ENCODE data around the gene DVL2. TPM values are rescaled to one million over a fixed set of nuclear protein-coding genes. Genes with fewer than 3 reads are reported as not detected.

Gene DVL2
- total RNA-seq, 4 donors from 2014 or later: 34.5 to 55.5 (median 43.7) TPM

DNA sequence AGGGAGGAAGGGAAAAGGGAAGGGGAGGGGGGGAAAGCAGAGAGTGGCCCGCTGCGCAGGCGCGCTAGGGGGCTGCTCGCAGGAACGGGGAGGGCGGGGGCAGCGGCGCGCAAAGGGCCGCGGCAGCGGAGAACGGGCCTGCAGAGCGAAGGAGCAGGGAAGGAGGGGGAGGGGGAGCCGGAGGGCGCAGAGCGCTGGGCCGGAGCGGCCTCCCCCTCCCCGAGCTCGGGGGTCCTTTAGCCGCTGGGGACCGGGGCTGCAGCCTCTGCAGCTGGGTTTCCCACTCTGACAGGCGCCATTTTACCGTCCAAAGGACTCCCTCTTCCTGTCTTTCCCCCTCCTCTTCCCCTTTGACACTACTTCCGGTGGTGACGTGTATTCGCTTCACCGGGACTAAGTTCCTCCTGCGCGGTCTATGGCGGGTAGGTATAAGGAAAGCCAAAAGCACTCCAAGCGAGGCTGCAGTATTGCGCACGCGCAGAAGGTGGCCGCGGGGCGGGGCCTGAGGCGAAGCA is 17.4 kb upstream of the DVL2 start, which contains the start of gene CTDNEP1:
TSS of gene CTDNEP1 (minus strand) at position 74 of the 515 bp plus-strand sequence. CDS start 438 bp downstream, outside the sequence.
- TF ChIP-seq POLR2AphosphoS5 (IDR thresholded peaks at IDR 0.05) (peak in 1 of 2 donors; percentile 89), POLR2A (IDR thresholded peaks at IDR 0.05; ENCODE audit: low read depth) (peak; percentile 9)
- TF ChIP-seq, protein P1, sequence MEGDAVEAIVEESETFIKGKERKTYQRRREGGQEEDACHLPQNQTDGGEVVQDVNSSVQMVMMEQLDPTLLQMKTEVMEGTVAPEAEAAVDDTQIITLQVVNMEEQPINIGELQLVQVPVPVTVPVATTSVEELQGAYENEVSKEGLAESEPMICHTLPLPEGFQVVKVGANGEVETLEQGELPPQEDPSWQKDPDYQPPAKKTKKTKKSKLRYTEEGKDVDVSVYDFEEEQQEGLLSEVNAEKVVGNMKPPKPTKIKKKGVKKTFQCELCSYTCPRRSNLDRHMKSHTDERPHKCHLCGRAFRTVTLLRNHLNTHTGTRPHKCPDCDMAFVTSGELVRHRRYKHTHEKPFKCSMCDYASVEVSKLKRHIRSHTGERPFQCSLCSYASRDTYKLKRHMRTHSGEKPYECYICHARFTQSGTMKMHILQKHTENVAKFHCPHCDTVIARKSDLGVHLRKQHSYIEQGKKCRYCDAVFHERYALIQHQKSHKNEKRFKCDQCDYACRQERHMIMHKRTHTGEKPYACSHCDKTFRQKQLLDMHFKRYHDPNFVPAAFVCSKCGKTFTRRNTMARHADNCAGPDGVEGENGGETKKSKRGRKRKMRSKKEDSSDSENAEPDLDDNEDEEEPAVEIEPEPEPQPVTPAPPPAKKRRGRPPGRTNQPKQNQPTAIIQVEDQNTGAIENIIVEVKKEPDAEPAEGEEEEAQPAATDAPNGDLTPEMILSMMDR (IDR thresholded peaks at IDR 0.05): no peak
- peaks cover 36 to 52% (median 45%) of the 10 kb centered on the region in 4 donors for H3K4me1 ChIP-seq
- H3K4me3 ChIP-seq: peak within 1 kb of the TSS; percentile 78 to 98 (median 96)
- intact Hi-C loops (cut with DNase I): loop anchor here (10.0 kb wide), 1 partner anchor 303 kb away; the partner anchor contains the start of gene TNFSF13
- H3K36me3 ChIP-seq: peaks cover 22 to 34% (median 32%) of the 10 kb centered on the region in 4 donors
- H3K9me3 ChIP-seq: no peaks in the 10 kb centered on the region
- DNase-seq (ENCODE audit: extremely low spot score): peak; percentile 100
- WGBS: 0% methylated on average over 23 of the region's 41 CpGs
- no peaks in the 10 kb centered on the region for H3K27me3 ChIP-seq
- peak within 1 kb of the TSS; percentile 98 to 100 (median 99) for H3K27ac ChIP-seq (replicated peaks in 1 of 4)

DNA sequence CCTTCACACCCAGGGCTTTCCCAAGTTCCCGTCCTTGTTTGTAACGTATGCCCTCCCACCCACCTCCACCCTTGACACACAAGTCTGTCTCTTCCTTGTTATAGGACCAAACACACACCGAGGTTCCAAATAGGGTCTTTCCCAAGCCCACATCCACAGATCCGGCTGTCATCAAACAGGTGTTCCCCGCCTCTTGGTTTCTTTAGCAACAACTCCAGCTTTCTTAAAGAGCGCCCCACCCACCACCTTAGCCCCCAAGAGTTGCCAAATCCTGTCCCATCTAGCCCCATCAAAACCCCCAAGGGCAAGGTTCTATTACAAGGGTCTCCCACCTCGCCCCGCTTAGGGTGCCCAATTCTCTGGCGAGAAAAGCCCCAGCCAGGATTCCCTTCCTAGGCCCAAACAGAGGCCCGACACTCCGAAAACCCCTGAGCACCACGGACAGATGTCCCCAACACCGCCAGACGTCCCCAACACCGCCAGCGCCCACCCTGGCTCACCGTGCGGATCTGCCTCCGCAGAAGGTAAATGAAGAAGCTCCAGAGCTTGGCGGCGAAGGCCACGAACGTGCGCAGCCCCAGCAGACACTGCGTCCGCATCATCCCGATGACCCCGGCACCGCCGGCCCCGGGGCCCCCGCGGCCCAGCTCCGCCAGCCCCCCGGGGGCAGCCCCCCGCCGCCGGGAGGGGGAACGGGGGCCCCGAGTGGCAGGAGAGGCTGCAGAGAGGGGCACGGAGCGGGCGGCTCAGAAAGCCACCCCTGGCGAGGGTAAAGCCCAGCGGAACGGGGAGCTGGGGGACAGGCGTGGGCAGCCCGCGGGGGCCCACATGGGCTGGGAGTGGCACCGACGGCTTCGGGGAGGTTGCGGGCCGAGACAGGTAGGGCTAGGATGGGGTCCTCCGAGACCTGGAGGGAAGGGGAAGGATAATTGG is 16.6 kb upstream of the DVL2 start:
- Histone ChIP-seq H3K9me3 (no peaks in the 10 kb centered on the region), H3K4me3 (peak overlapping the region; percentile 78 to 98 (median 96)), H3K36me3 (peaks cover 23 to 34% (median 32%) of the 10 kb centered on the region in 4 donors), H3K27ac (replicated peaks in 1 of 4) (peak overlapping the region; percentile 98 to 100 (median 99)), H3K27me3 (no peaks in the 10 kb centered on the region), H3K4me1 (peaks cover 36 to 52% (median 45%) of the 10 kb centered on the region in 4 donors)
- under 1% methylated on average over 18 of the region's 55 CpGs for WGBS
- intact Hi-C loops (cut with DNase I): loop anchor here (10.0 kb wide), 1 partner anchor 304 kb away; the partner anchor contains the start of gene TNFSF13
- no peak for DNase-seq (ENCODE audit: extremely low spot score)
- no peak for TF ChIP-seq POLR2AphosphoS5 (IDR thresholded peaks at IDR 0.05)
- no peak for TF ChIP-seq EP300 (IDR thresholded peaks at IDR 0.05)

DNA sequence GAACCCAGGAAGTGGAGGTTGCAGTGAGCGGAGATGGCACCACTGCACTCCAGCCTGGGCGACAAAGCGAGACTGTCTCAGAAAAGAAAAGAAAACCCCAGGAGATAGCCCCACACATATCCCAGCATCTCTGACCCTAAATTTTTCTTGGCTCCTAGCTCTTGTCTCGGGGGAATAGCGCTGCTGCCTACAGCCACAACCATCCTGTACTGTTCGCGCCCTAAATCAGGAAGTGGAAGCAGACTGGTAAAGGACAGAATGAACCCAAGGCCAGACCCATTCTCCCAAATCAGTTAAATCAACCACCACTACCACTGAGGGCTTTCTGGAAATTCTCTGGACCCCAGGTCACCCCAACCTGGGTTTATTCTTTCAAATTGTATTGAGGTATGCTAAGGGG is 15.5 kb upstream of the DVL2 start:
- H3K36me3 ChIP-seq: peaks cover 24 to 34% (median 32%) of the 10 kb centered on the region in 4 donors
- 86% methylated on average over 7 of the region's 7 CpGs for WGBS
- no peak for TF ChIP-seq POLR2A (IDR thresholded peaks at IDR 0.05; ENCODE audit: low read depth)
- TF ChIP-seq EP300 (IDR thresholded peaks at IDR 0.05): no peak
- no peak for TF ChIP-seq POLR2AphosphoS5 (IDR thresholded peaks at IDR 0.05)
- TF ChIP-seq, protein P1 (IDR thresholded peaks at IDR 0.05): no peak
- H3K27me3 ChIP-seq: no peaks in the 10 kb centered on the region
- peak overlapping the region in 3 of 4 donors; percentile 98 to 100 (median 99) for H3K27ac ChIP-seq (replicated peaks in 1 of 4)
- intact Hi-C loops (cut with DNase I): loop anchor here (10.0 kb wide), 1 partner anchor 305 kb away; the partner anchor contains the start of gene TNFSF13
- peaks cover 36 to 52% (median 45%) of the 10 kb centered on the region in 4 donors for H3K4me1 ChIP-seq
- peak overlapping the region; percentile 78 to 98 (median 96) for H3K4me3 ChIP-seq
- H3K9me3 ChIP-seq: no peaks in the 10 kb centered on the region
- no peak for DNase-seq (ENCODE audit: extremely low spot score)

DNA sequence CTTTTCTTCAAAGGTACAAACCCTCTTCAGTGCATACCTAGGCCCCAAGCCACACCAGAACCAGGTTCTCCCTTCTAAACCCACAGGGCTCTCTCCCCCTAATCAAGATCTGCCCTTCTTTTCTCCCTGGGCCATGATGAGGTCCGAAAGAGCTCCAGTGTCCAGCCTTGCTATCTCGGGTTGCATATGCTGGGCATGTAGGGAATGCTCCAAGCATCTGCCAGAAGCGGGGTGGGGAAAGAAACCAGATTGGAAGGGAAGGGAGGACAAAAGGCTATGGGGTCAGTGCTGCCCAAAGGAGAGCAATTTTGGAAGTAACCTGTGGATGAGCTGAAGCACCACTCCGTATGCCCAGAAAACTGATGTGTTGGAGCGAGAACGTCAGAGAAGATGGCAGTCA is 14.9 kb upstream of the DVL2 start:
- intact Hi-C loops (cut with DNase I): no loop called here
- H3K9me3 ChIP-seq: no peaks in the 10 kb centered on the region
- DNase-seq (ENCODE audit: extremely low spot score): no peak
- H3K4me3 ChIP-seq: peak overlapping the region in 1 of 4 donors; percentile 95
- no peaks in the 10 kb centered on the region for H3K27me3 ChIP-seq
- H3K36me3 ChIP-seq: peaks cover 24 to 34% (median 32%) of the 10 kb centered on the region in 4 donors
- 75% methylated on average over 6 of the region's 6 CpGs for WGBS
- H3K27ac ChIP-seq (replicated peaks in 1 of 4): peak overlapping the region in 1 of 4 donors; percentile 10
- no peak for TF ChIP-seq POLR2AphosphoS5 (IDR thresholded peaks at IDR 0.05)
- no peak for TF ChIP-seq EP300 (IDR thresholded peaks at IDR 0.05)
- TF ChIP-seq POLR2A (IDR thresholded peaks at IDR 0.05; ENCODE audit: low read depth): no peak
- TF ChIP-seq, protein P1 (IDR thresholded peaks at IDR 0.05): no peak
- peaks cover 36 to 53% (median 45%) of the 10 kb centered on the region in 4 donors for H3K4me1 ChIP-seq
